Panc1 (cell line): ENCODE measurements around the gene SRSF1. TPM values are rescaled to one million over a fixed set of nuclear protein-coding genes. Genes with fewer than 3 reads are reported as not detected.

Experiments
- ATAC-seq: fragments of 200-7000 bp; cut with Tn5 transposase; 2 replicates; pipeline ENCODE4 v1.9.1; 2020; ENCODE audit warnings: mild to moderate bottlenecking, moderate library complexity
- BruUV-seq: library from RNA; stranded (reverse); fragments of 400-500 nt; replicated peaks from 2 replicates; lab custom pipeline; 2021; lab: Mats Ljungman, UMichigan
- CTCF ChIA-PET: fragments of 300-600 bp; sonication (Branson Sonifier 250); formaldehyde crosslinking; loops from one replicate; lab custom pipeline; 2022; ENCODE audit warnings: antibody characterized with exemption; lab: Charles Lee
- POLR2A ChIA-PET: fragments of 300-600 bp; sonication (Branson Sonifier 250); formaldehyde crosslinking; loops from one replicate; lab custom pipeline; 2022; ENCODE audit warnings: antibody characterized with exemption; lab: Charles Lee
- DNase-seq: peaks from one replicate; pipeline ENCODE4 v3.0.0-alpha.2; 2010; ENCODE audit warnings: low read depth, low spot score
- H3K27ac ChIP-seq: 2 replicates; pipeline ENCODE4 v1.5.1; 2011; ENCODE audit warnings: mild to moderate bottlenecking, low read length, inconsistent platforms
- H3K27me3 ChIP-seq: fragments of 200-500 bp; sonication (Bioruptor generic); 2 replicates; pipeline ENCODE4 v1.6.0; 2014; ENCODE audit warnings: low read length, inconsistent platforms; ENCODE audit not compliant: control insufficient read depth, insufficient read depth
- H3K36me3 ChIP-seq: fragments of 200-500 bp; sonication (Bioruptor generic); 2 replicates; pipeline ENCODE4 v1.5.1; 2014; ENCODE audit warnings: inconsistent platforms, mild to moderate bottlenecking, low read length, moderate library complexity; ENCODE audit not compliant: control insufficient read depth, insufficient read depth
- H3K4me1 ChIP-seq: 2 replicates; pipeline ENCODE4 v1.5.1; 2011; ENCODE audit warnings: inconsistent platforms, mild to moderate bottlenecking, low read length, moderate library complexity; ENCODE audit not compliant: control insufficient read depth, insufficient read depth
- H3K4me3 ChIP-seq, 2 experiments: 2 replicates each; pipeline ENCODE4 v1.5.1; 2011 to 2012; ENCODE audit warnings: low read depth in 2 of 2, low read length in 2 of 2, mild to moderate bottlenecking in 2 of 2, inconsistent platforms in 1 of 2, moderate library complexity in 1 of 2
- H3K9me3 ChIP-seq: fragments of 200-500 bp; sonication (Bioruptor generic); 2 replicates; pipeline ENCODE4 v1.5.1; 2014; ENCODE audit warnings: low read depth, mild to moderate bottlenecking, inconsistent platforms, low read length, moderate library complexity; ENCODE audit not compliant: control insufficient read depth, insufficient read depth
- CTCF ChIP-seq: fragments of 450-650 bp; IDR thresholded peaks from 2 replicates; pipeline ENCODE4 v1.5.1; 2017; ENCODE audit warnings: mild to moderate bottlenecking
- POLR2AphosphoS5 ChIP-seq: IDR thresholded peaks from 2 replicates; pipeline ENCODE4 v1.6.1; 2012; ENCODE audit warnings: mild to moderate bottlenecking, low read depth, low read length, moderate library complexity
- SIN3A ChIP-seq: IDR thresholded peaks from 2 replicates; pipeline ENCODE4 v1.6.1; 2012; ENCODE audit warnings: low read depth, mild to moderate bottlenecking, low read length, moderate library complexity, borderline replicate concordance; ENCODE audit not compliant: insufficient read depth
- TCF7L2 ChIP-seq: IDR thresholded peaks from 2 replicates; pipeline ENCODE4 v1.6.1; 2011; ENCODE audit warnings: mild to moderate bottlenecking, low read depth, low read length, inconsistent platforms
- in situ Hi-C: cut with HindIII; loops from 2 replicates; pipeline ENCODE4 v1.10.0; 2016; ENCODE audit warnings: low sequenced_read_pairs, low pct_unique_long_range_greater_than_20kb
- intact Hi-C: fragments of 100-400 bp; cut with micrococcal nuclease; formaldehyde crosslinking; loops from one replicate; pipeline ENCODE4 v1.10.0; 2022; ENCODE audit not compliant: unreplicated experiment
- total RNA-seq: library from RNA; stranded (reverse); gene quantifications from one replicate; pipeline ENCODE4 v1.2.1, GENCODE V29; 2021; ENCODE audit not compliant: unreplicated experiment
- TF ChIP-seq, protein P1 (sequence below), 2 experiments: IDR thresholded peaks; 2 replicates each; pipeline ENCODE4 v1.6.1; 2011 to 2012; ENCODE audit warnings: low read depth in 2 of 2, control low read depth in 1 of 2, low read length in 1 of 2, mild to moderate bottlenecking in 1 of 2, moderate library complexity in 1 of 2; ENCODE audit not compliant: insufficient read depth in 1 of 2

Gene SRSF1
- total RNA-seq, 1 experiment from 2014 or later: 362 TPM

- intact Hi-C loops (no loop called here), in situ Hi-C loops (no loop called here)
- no peaks in the 10 kb centered on the region for H3K4me1 ChIP-seq
- CTCF ChIA-PET: interaction anchor here (0.6 kb wide), 1 partner anchor 18 kb away, joined by 3 read pairs; no protein-coding TSS in a partner anchor
- no peak overlapping the region for H3K27ac ChIP-seq
- no peak overlapping the region for H3K4me3 ChIP-seq
- POLR2A ChIA-PET: interaction anchor here (0.6 to 1.0 kb wide), 2 partner anchors 7 to 14 kb away, joined by 4 to 5 read pairs; no protein-coding TSS in a partner anchor
- no peak for ATAC-seq
- no peaks in the 10 kb centered on the region for H3K36me3 ChIP-seq
- BruUV-seq: no TSS peak
- no peaks in the 10 kb centered on the region for H3K9me3 ChIP-seq
- peaks cover 2% of the 10 kb centered on the region; the same call in 1 of the 2 replicates for H3K27me3 ChIP-seq
- DNase-seq: no peak
- no peak for TF ChIP-seq CTCF
- TF ChIP-seq SIN3A: no peak
- TF ChIP-seq TCF7L2: no peak
- no peak for TF ChIP-seq POLR2AphosphoS5
- TF ChIP-seq, protein P1, sequence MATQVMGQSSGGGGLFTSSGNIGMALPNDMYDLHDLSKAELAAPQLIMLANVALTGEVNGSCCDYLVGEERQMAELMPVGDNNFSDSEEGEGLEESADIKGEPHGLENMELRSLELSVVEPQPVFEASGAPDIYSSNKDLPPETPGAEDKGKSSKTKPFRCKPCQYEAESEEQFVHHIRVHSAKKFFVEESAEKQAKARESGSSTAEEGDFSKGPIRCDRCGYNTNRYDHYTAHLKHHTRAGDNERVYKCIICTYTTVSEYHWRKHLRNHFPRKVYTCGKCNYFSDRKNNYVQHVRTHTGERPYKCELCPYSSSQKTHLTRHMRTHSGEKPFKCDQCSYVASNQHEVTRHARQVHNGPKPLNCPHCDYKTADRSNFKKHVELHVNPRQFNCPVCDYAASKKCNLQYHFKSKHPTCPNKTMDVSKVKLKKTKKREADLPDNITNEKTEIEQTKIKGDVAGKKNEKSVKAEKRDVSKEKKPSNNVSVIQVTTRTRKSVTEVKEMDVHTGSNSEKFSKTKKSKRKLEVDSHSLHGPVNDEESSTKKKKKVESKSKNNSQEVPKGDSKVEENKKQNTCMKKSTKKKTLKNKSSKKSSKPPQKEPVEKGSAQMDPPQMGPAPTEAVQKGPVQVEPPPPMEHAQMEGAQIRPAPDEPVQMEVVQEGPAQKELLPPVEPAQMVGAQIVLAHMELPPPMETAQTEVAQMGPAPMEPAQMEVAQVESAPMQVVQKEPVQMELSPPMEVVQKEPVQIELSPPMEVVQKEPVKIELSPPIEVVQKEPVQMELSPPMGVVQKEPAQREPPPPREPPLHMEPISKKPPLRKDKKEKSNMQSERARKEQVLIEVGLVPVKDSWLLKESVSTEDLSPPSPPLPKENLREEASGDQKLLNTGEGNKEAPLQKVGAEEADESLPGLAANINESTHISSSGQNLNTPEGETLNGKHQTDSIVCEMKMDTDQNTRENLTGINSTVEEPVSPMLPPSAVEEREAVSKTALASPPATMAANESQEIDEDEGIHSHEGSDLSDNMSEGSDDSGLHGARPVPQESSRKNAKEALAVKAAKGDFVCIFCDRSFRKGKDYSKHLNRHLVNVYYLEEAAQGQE (IDR thresholded peaks at IDR 0.05; ENCODE audit: insufficient read depth in 1 of 2, low read depth in 2 of 2, low read length in 1 of 2): no peak
Observed at GRCh38 chr17:58054641-58055040, 47.6 kb upstream of the SRSF1 start.

GRCh38 chr17:58052945-58053715 lies 46.1 kb upstream of the SRSF1 start:
- ChIA-PET CTCF (no interaction called here), POLR2A (interaction anchor here (1.0 kb wide), 1 partner anchor 30 kb away, joined by 7 read pairs; the partner anchor contains the start of gene DYNLL2)
- in situ Hi-C loops (no loop called here), intact Hi-C loops (no loop called here)
- peaks cover 2% of the 10 kb centered on the region; the same call in 1 of the 2 replicates for H3K27me3 ChIP-seq
- H3K4me3 ChIP-seq: no peak overlapping the region
- no peak; the same call in 1 of the 2 replicates for ATAC-seq
- no peaks in the 10 kb centered on the region for H3K9me3 ChIP-seq
- H3K4me1 ChIP-seq: no peaks in the 10 kb centered on the region
- no peak overlapping the region for H3K27ac ChIP-seq
- TF ChIP-seq POLR2AphosphoS5: no peak
- TF ChIP-seq SIN3A: no peak
- TF ChIP-seq CTCF: no peak
- TF ChIP-seq, protein P1 (IDR thresholded peaks at IDR 0.05; ENCODE audit: insufficient read depth in 1 of 2, low read depth in 2 of 2, low read length in 1 of 2): no peak
- no peak for TF ChIP-seq TCF7L2
- no peaks in the 10 kb centered on the region for H3K36me3 ChIP-seq
- DNase-seq: no peak
- no TSS peak for BruUV-seq
